Myocyte (in vitro differentiated cells): ENCODE results near the gene ATP5MK. TPM values are rescaled to one million over a fixed set of nuclear protein-coding genes. Genes with fewer than 3 reads are reported as not detected.
A peak's percentile ranks its signal among the peaks of the same experiment; 100 is the strongest.
"Not testable (repeated sequence)": the region's sequence is repeated elsewhere in the genome, so short reads cannot be mapped to it uniquely, and the experiment has no call there.

Experiments
- DNase-seq: peaks from one replicate; pipeline ENCODE4 v3.0.0-alpha.2; 2012; ENCODE audit warnings: low read depth
- microRNA counts: library from miRNA; unstranded; fragments of <30 nt; microRNA quantifications from one replicate; lab custom pipeline; 2016
- microRNA-seq: library from miRNA; unstranded; fragments of <30 nt; microRNA quantifications from one replicate; pipeline ENCODE4, GENCODE V29; 2016
- total RNA-seq: library from RNA; depleted of rRNA; stranded (reverse); fragments of >200 nt; gene quantifications from 2 replicates; pipeline ENCODE4 v1.2.3, GENCODE V29; 2014

Gene ATP5MK
- total RNA-seq, 1 donor from 2014 or later: 304 TPM

- DNase-seq: peak; percentile 3
Measured at GRCh38 chr10:103397191-103397825, 1.0 kb upstream of the ATP5MK start.

DNA sequence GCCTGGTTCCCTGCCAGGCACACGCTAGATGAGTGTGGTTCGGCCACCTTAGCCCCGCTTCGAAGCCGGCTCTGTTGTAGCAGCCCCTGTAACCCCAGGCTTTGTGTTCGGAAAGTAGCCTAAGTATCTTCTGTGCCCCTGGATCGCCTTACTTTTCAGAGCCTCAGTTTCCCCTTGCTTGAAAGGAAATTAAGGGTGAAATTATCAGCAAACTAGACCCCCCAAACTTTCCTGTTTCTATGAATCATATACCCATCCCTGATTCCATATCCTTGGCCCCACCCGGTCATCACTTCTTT, 463 bp upstream of the ATP5MK start:
- no peak for DNase-seq

- peak; percentile 29 for DNase-seq
Measured at GRCh38 chr10:103395754-103396066, 565 bp downstream of the ATP5MK start.

DNA sequence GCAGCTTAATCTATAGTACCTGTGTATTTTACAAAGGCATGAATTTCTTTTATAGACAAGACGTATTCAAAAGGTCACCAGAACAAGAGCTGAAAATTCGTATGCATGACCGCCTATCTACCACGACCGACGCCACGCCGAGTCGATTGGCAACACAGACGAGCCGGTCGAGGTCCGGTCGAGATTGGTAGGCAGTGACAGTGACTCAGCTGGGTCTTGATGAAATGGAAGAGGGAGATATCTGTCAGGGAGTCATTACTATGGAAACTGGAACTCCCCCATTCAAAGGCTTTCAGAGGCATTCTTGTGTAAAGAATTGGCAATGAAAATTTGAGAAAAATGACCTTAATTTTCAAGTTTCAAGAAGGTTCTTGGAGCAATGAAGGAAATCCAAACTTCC, 2.1 kb downstream of the ATP5MK start:
- no peak for DNase-seq

DNA sequence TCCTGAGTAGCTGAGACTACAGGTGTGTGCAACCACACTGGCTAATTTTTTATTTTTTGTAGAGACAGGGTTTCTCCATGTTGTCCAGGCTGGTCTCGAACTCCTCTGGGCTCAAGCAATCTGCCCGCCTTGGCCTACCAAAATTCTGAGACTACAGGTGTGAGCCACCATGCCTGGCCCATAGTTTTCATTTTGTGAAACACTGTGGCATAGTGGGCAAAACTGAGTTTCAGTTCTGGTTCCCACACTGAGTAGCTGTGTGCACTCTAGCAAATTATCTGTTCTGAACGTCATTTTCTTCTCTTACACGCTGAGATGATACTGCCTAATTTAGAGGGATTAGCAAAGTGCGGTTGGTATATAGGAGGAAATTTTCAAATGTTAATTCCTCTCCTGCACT, 13.5 kb downstream of the ATP5MK start:
- no peak for DNase-seq

- no peak for DNase-seq
Measured at GRCh38 chr10:103374263-103374662, 22.0 kb downstream of the ATP5MK start.

DNA sequence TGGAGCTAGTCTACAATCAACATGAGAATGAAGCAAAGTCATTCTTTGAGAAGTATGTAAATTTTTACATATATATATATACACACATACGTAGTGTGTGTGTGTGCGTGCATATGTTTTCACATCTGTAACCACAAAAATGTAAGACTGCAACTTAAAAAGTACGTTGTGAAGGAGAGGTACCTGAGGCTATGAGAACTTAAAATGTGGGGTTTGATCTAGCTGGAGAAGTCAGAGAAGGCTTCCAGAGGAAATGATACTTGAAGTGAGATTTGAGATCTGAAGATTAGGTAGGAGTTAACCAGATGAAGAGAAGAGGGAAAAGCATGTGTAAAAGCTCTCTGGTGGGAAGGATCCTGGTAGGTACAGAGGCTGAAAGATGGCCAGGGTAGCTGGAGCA, 22.7 kb downstream of the ATP5MK start:
- DNase-seq: no peak

GRCh38 chr10:103367782-103368518, 28.3 kb downstream of the ATP5MK start, which contains the start of gene TAF5:
Gene TAF5 (plus strand): TSS chr10:103367976. CDS start chr10:103367990, 14 bp downstream.
- peak; percentile 97 for DNase-seq

- DNase-seq: no peak
Measured at GRCh38 chr10:103367379-103367781, 28.9 kb downstream of the ATP5MK start.

DNA sequence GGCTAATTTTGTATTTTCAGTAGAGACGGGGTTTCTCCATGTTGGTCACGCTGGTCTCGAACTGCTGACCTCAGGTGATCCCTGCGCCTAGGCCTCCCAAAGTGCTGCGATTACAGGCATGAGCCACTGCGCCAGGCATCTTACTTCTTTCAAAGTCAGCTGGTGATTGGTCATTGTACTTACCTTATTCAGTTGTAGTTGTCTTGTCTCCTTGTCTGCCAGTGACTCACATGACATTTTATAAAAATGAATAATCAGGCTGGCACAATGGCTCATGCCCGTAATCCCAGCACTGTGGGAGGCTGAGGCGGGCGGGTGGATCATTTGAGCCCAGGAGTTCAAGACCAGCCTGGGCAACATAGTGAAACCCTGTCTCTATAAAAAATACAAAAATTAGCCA, 35.5 kb downstream of the ATP5MK start:
- DNase-seq: not testable (repeated sequence)

DNA sequence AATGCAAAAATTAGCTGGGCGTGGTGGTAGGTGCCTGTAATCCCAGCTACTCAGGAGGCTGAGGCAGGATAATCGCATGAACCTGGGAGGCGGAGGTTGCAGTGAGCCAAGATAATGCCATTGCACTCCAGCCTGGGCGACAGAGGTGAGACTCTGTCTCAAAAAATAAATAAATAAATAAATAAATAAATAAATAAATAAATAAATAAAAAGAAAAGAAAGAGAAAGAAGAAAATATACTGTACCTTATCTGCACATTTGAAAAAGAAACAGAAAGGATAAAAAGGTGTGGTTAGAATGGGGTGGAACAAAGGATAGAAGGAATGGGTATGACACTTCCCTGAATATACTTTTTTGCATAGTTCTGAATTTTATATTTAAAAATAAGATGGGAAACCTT, 36.8 kb downstream of the ATP5MK start:
- not testable (repeated sequence) for DNase-seq

DNA sequence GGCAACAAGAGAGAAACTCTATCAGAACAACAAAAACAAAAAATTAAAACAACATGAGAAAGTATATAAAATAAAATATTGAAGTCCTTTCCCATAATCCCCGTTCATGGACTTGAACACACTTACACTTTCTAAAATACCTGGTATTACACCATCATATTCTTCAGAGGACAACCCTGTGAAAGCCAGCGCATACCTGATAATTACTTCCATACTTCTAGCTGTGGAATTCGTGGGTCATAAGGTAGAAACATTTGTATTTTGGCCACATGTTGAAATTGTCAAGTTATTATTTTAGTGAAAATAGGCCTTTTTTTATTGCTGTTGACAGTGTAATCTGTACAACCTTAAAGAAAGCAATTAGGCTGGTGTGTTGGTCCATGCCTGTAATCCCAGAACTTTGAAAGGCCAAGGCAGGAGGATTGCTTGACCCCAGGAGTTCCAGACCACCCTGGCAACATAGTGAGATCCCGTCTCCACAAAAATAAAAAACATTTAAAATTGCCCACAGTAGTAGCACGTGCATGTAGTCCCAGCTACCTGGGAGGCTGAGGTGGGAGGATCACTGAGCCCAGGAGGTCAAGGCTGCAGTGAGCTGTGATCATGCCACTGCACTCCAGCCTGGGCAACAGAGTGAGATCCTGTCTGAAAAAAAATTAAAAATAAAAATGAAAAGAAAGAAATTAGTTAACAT, 40.2 kb downstream of the ATP5MK start:
- no peak for DNase-seq

GRCh38 chr10:103354567-103354966, 41.7 kb downstream of the ATP5MK start:
- DNase-seq: not testable (repeated sequence)

DNA sequence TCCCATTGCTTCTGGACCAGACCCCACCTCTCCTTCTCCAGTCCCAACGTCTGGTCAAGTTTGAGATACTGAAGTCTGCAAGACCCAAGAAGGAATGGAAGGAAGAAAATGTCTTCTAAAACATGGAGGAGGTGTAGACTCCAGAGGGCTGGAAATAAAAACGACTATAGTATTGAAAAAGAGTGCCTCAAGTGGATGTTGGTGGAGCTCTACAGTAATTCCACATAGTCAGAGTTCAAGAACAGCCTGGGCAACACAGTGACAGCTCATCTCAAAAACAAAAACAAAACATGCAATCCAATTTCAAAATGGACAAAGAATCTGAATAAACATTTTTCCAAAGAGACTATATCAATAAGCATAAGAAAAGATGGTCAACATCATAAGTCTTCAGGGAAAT, 43.0 kb downstream of the ATP5MK start:
- no peak for DNase-seq

GRCh38 chr10:103350517-103351260, 45.6 kb downstream of the ATP5MK start, which contains the start of gene PCGF6:
Gene PCGF6 (minus strand): TSS chr10:103351140. CDS start chr10:103351066, 74 bp downstream.
- peak; percentile 89 for DNase-seq

GRCh38 chr10:103350175-103350516, 46.1 kb downstream of the ATP5MK start:
- no peak for DNase-seq

MicroRNAs encoded within 50 kb of the gene (microRNA counts, 767-probe panel; counts per million panel counts)
- microRNA hsa-miR-1307-3p (lab: Ali Mortazavi, UCI): not detected

Small RNAs within 50 kb of the gene (microRNA-seq; reads per million reads assigned to microRNA genes)
- 1,113 reads per million, percentile 81 among the genes with 10 or more reads in this experiment for gene MIR1307

Other genes with a start within 250 kb of the ATP5MK start
- gene NT5C2, start 203.2 kb downstream of the ATP5MK start, total RNA-seq: 57.3 and 79.4 TPM in 2 replicates
- 0.21 TPM in 1 of 2 replicates, not detected in the other for gene RPEL1, start 150.6 kb downstream of the ATP5MK start, total RNA-seq
- gene INA, start 119.3 kb downstream of the ATP5MK start, total RNA-seq: not detected in 2 replicates
- 10.1 and 11.6 TPM in 2 replicates for gene PCGF6, start 45.3 kb downstream of the ATP5MK start, total RNA-seq
- 2.7 and 3.5 TPM in 2 replicates for gene TAF5, start 28.5 kb downstream of the ATP5MK start, total RNA-seq
- 30.6 and 32.3 TPM in 2 replicates for gene PDCD11, start 151 bp upstream of the ATP5MK start, total RNA-seq
- 19.8 and 24.8 TPM in 2 replicates for gene CALHM2, start 55.9 kb upstream of the ATP5MK start, total RNA-seq
- 0.31 TPM in 1 of 2 replicates, not detected in the other for gene CALHM1, start 62.4 kb upstream of the ATP5MK start, total RNA-seq
- gene CALHM3, start 82.8 kb upstream of the ATP5MK start, total RNA-seq: not detected in 2 replicates
- 10.6 and 12.1 TPM in 2 replicates for gene NEURL1, start 97.2 kb upstream of the ATP5MK start, total RNA-seq